Endothelial cell of umbilical vein (primary cell): ENCODE results near the gene NFATC2. TPM values are rescaled to one million over a fixed set of nuclear protein-coding genes. Genes with fewer than 3 reads are reported as not detected.
A peak's percentile ranks its signal among the peaks of the same experiment; 100 is the strongest.

Source experiments
- BruUV-seq: library from RNA; stranded (reverse); fragments of 400-500 nt; replicated peaks from 2 replicates; lab custom pipeline; 2021; lab: Mats Ljungman, UMichigan
- CTCF ChIA-PET: fragments of 300-600, 350-600 bp; sonication (Branson Sonifier 250); formaldehyde crosslinking; loops from one replicate; lab custom pipeline; 2021; ENCODE audit warnings: antibody characterized with exemption, inconsistent platforms; lab: Charles Lee
- POLR2A ChIA-PET: fragments of 300-600, 350-600 bp; sonication (Branson Sonifier 250); formaldehyde crosslinking; loops from one replicate; lab custom pipeline; 2021; ENCODE audit warnings: antibody characterized with exemption, inconsistent platforms; lab: Charles Lee
- DNase-seq: peaks from one replicate; pipeline ENCODE4 v3.0.0-alpha.2; 2011; ENCODE audit warnings: low read depth, low spot score
- FAIRE-seq: peaks from 2 replicates; lab custom pipeline; 2011; peaks lifted over from hg19 to GRCh38; lab: Jason Lieb, UNC
- H2AFZ ChIP-seq: 2 replicates; pipeline ENCODE4 v1.6.0; 2012; ENCODE audit warnings: low read depth, low read length, control low read depth, inconsistent platforms
- H3K27ac ChIP-seq: 2 replicates; pipeline ENCODE4 v1.5.1; 2011; ENCODE audit warnings: low read depth, mild to moderate bottlenecking, control low read depth, low read length, moderate library complexity; ENCODE audit not compliant: insufficient read depth
- H3K27me3 ChIP-seq, 2 experiments: 2 replicates each; pipeline versions ENCODE4 v1.6.0 to v1.6.1; 2011; ENCODE audit warnings: low read length in 2 of 2, mixed read lengths in 1 of 2; ENCODE audit not compliant: control insufficient read depth in 2 of 2, insufficient read depth in 2 of 2
- H3K36me3 ChIP-seq, 2 experiments: 2 replicates in 1 of 2; 3 replicates in 1 of 2; pipeline ENCODE4 v1.5.1; 2011; ENCODE audit warnings: low read length in 2 of 2, mild to moderate bottlenecking in 1 of 2, moderate library complexity in 1 of 2; ENCODE audit not compliant: control insufficient read depth in 2 of 2, insufficient read depth in 2 of 2; ENCODE audit errors: extremely low read depth in 1 of 2
- H3K4me1 ChIP-seq: 3 replicates; pipeline ENCODE4 v1.5.1; 2011; ENCODE audit warnings: mild to moderate bottlenecking, low read length; ENCODE audit not compliant: control insufficient read depth, insufficient read depth; ENCODE audit errors: extremely low read depth
- H3K4me2 ChIP-seq: 2 replicates; pipeline ENCODE4 v1.6.1; 2011; ENCODE audit warnings: low read length, control low read depth, mixed read lengths; ENCODE audit not compliant: insufficient read depth
- H3K4me3 ChIP-seq, 3 experiments: fragments of 200-600 bp in 1 of 3; sonication (generic), shearing (Covaris generic) in 1 of 3; replicated peaks in 1 of 3; 2 replicates each; pipeline ENCODE4 v1.5.1; 2011 to 2016; ENCODE audit warnings: control low read depth in 3 of 3, low read length in 3 of 3, mild to moderate bottlenecking in 2 of 3, inconsistent platforms in 1 of 3, low read depth in 1 of 3, moderate library complexity in 1 of 3; ENCODE audit not compliant: insufficient read depth in 1 of 3
- H3K79me2 ChIP-seq: 2 replicates; pipeline ENCODE4 v1.6.0; 2012; ENCODE audit warnings: low read length, inconsistent platforms; ENCODE audit not compliant: control insufficient read depth, insufficient read depth
- H3K9ac ChIP-seq: replicated peaks from 2 replicates; pipeline ENCODE3; 2011; ENCODE audit warnings: low read length, control low read depth; ENCODE audit not compliant: insufficient read depth; ENCODE audit errors: extremely low read depth
- H3K9me1 ChIP-seq: replicated peaks from 3 replicates; pipeline ENCODE4 v1.6.0; 2011; ENCODE audit warnings: mild to moderate bottlenecking, low read length; ENCODE audit not compliant: control insufficient read depth, insufficient read depth; ENCODE audit errors: extremely low read depth
- H3K9me3 ChIP-seq: replicated peaks from 2 replicates; pipeline ENCODE4 v1.5.1; 2012; ENCODE audit warnings: low read length, inconsistent platforms; ENCODE audit not compliant: control insufficient read depth, insufficient read depth
- H4K20me1 ChIP-seq: replicated peaks from 2 replicates; pipeline ENCODE3; 2011; ENCODE audit warnings: mild to moderate bottlenecking, low read length; ENCODE audit not compliant: control insufficient read depth, insufficient read depth; ENCODE audit errors: extremely low read depth
- CTCF ChIP-seq, 2 donors: IDR thresholded peaks; 1 replicate in 1 of 2; 2 replicates in 1 of 2; pipeline ENCODE4 v1.5.1; 2011; ENCODE audit warnings: low read length in 2 of 2, mild to moderate bottlenecking in 2 of 2, moderate library complexity in 2 of 2, control low read depth in 1 of 2, inconsistent platforms in 1 of 2, low read depth in 1 of 2; ENCODE audit not compliant: insufficient read depth in 1 of 2; ENCODE audit errors: extremely low read depth in 1 of 2
- EZH2 ChIP-seq: IDR thresholded peaks from 2 replicates; pipeline ENCODE4 v1.6.1; 2012; ENCODE audit warnings: borderline replicate concordance, low read depth, mild to moderate bottlenecking, moderate library complexity, low read length, inconsistent platforms; ENCODE audit not compliant: severe bottlenecking
- FOS ChIP-seq: IDR thresholded peaks from 2 replicates; pipeline ENCODE4 v1.6.1; 2011; ENCODE audit warnings: mild to moderate bottlenecking, low read length, moderate library complexity, borderline replicate concordance; ENCODE audit not compliant: insufficient read depth
- GATA2 ChIP-seq: IDR thresholded peaks from 2 replicates; pipeline ENCODE4 v1.7.0; 2011; ENCODE audit warnings: low read depth, mild to moderate bottlenecking, moderate library complexity, mixed read lengths, low read length; ENCODE audit not compliant: insufficient read length, insufficient read depth
- JUN ChIP-seq: IDR thresholded peaks from 2 replicates; pipeline ENCODE4 v1.6.1; 2011; ENCODE audit warnings: borderline replicate concordance, low read depth; ENCODE audit not compliant: insufficient read length, insufficient read depth
- MAX ChIP-seq: IDR thresholded peaks from 2 replicates; pipeline ENCODE4 v1.6.1; 2011; ENCODE audit not compliant: insufficient read depth, insufficient read length
- MYC ChIP-seq: IDR thresholded peaks from one replicate; pipeline ENCODE4 v1.6.1; 2011; ENCODE audit warnings: mild to moderate bottlenecking, low read depth, low read length
- POLR2A ChIP-seq: IDR thresholded peaks from 2 replicates; pipeline ENCODE4 v1.6.1; 2012; ENCODE audit warnings: low read depth, mild to moderate bottlenecking, control low read depth, low read length
- POLR2AphosphoS5 ChIP-seq: IDR thresholded peaks from 2 replicates; pipeline ENCODE4 v1.6.1; 2012; ENCODE audit warnings: low read depth, mild to moderate bottlenecking, control low read depth, low read length, moderate library complexity; ENCODE audit not compliant: insufficient read depth
- dilution Hi-C: fragments of 300-500 bp; cut with MboI; formaldehyde crosslinking; loops from one replicate; pipeline ENCODE4 v1.15.0; 2019; ENCODE audit warnings: low sequenced_read_pairs; ENCODE audit not compliant: extremely low pct_ligation_motif_present
- intact Hi-C: fragments of 100-400 bp; cut with micrococcal nuclease; formaldehyde crosslinking; loops from one replicate; pipeline ENCODE4 v1.10.0; 2022
- polyA plus RNA-seq, 4 experiments: library from polyadenylated mRNA; depleted of rRNA in 3 of 4; stranded (reverse) in 3 of 4; unstranded in 1 of 4; fragments of >200 nt; gene quantifications; 2 replicates each; pipeline versions ENCODE4 v1.2.1 to v1.2.3, GENCODE V29; 2011 to 2012; ENCODE audit warnings: missing spikeins in 1 of 4
- total RNA-seq: library from RNA; stranded (reverse); gene quantifications from 2 replicates; pipeline ENCODE4 v1.2.3, GENCODE V29; 2021

Gene NFATC2
- total and polyA plus RNA-seq, 2 donors (not counting 3 experiments of a cell fraction or from before 2014, with no cell fraction given): 3.1 to 13.0 TPM

GRCh38 chr20:51545515-51545914, 3.0 kb upstream of the NFATC2 start:
- intact Hi-C loops: no loop called here
- dilution Hi-C loops: no loop called here
- Histone ChIP-seq H3K27ac (no peak overlapping the region), H3K4me1 (peaks cover 21% of the 10 kb centered on the region), H3K9me3 (no peaks in the 10 kb centered on the region), H3K9ac (no peak overlapping the region), H3K4me2 (no peak overlapping the region), H3K79me2 (no peaks in the 10 kb centered on the region), H3K4me3 (no peak overlapping the region), H3K9me1 (no peaks in the 10 kb centered on the region), H3K27me3 (peaks cover 0 to 5% of the 10 kb centered on the region in 2 experiments), H3K36me3 (no peaks in the 10 kb centered on the region), H2AFZ (no peak overlapping the region), H4K20me1 (no peaks in the 10 kb centered on the region)
- ChIA-PET CTCF (interaction anchor here (1.6 to 4.9 kb wide), 2 partner anchors 8 to 50 kb away, joined by 4 to 42 read pairs; no protein-coding TSS in a partner anchor), POLR2A (no interaction called here)
- no TSS peak for BruUV-seq
- DNase-seq (no peak), FAIRE-seq (peak; percentile 64)
- TF ChIP-seq EZH2: peak; percentile 16
- TF ChIP-seq MYC: no peak
- no peak for TF ChIP-seq POLR2AphosphoS5
- no peak for TF ChIP-seq JUN
- TF ChIP-seq FOS: no peak
- TF ChIP-seq GATA2: no peak

GRCh38 chr20:51543422-51543788, 886 bp upstream of the NFATC2 start:
- Histone ChIP-seq H3K36me3 (no peaks in the 10 kb centered on the region), H3K4me1 (peaks cover 25% of the 10 kb centered on the region), H3K79me2 (no peaks in the 10 kb centered on the region), H3K4me3 (no peak overlapping the region), H3K9me3 (no peaks in the 10 kb centered on the region), H3K9me1 (no peaks in the 10 kb centered on the region), H2AFZ (no peak overlapping the region), H3K27ac (no peak overlapping the region), H3K27me3 (peaks cover 0 to 5% of the 10 kb centered on the region in 2 experiments), H4K20me1 (no peaks in the 10 kb centered on the region), H3K9ac (no peak overlapping the region), H3K4me2 (no peak overlapping the region)
- POLR2A ChIA-PET: no interaction called here
- no peak for TF ChIP-seq JUN
- no peak for TF ChIP-seq FOS
- no peak for TF ChIP-seq POLR2A
- no peak for TF ChIP-seq MAX
- no peak for TF ChIP-seq POLR2AphosphoS5
- no peak for TF ChIP-seq GATA2
- no peak for TF ChIP-seq EZH2
- TF ChIP-seq MYC: no peak
- no peak for TF ChIP-seq CTCF (IDR thresholded peaks at IDR 0.05; ENCODE audit: extremely low read depth in 1 of 2, insufficient read depth in 1 of 2, low read depth in 1 of 2, low read length in 2 of 2)
- DNase-seq (no peak), FAIRE-seq (no peak)
- BruUV-seq: no TSS peak
- dilution Hi-C loops (no loop called here), intact Hi-C loops (no loop called here)
- CTCF ChIA-PET: interaction anchor here (1.1 to 4.9 kb wide), 4 partner anchors 11 to 157 kb away, joined by 4 to 42 read pairs (median 12); no protein-coding TSS in a partner anchor
